ENCODE data around the gene SPATA2.
"Not testable (repeated sequence)": the region's sequence is repeated elsewhere in the genome, so short reads cannot be mapped to it uniquely, and the experiment has no call there.

Gene SPATA2

GRCh38 chr20:49883246-49883802 lies 32.0 kb downstream of the SPATA2 start:
- no peak for DNase-seq (ENCODE audit: low read depth in 2 of 2)

DNA sequence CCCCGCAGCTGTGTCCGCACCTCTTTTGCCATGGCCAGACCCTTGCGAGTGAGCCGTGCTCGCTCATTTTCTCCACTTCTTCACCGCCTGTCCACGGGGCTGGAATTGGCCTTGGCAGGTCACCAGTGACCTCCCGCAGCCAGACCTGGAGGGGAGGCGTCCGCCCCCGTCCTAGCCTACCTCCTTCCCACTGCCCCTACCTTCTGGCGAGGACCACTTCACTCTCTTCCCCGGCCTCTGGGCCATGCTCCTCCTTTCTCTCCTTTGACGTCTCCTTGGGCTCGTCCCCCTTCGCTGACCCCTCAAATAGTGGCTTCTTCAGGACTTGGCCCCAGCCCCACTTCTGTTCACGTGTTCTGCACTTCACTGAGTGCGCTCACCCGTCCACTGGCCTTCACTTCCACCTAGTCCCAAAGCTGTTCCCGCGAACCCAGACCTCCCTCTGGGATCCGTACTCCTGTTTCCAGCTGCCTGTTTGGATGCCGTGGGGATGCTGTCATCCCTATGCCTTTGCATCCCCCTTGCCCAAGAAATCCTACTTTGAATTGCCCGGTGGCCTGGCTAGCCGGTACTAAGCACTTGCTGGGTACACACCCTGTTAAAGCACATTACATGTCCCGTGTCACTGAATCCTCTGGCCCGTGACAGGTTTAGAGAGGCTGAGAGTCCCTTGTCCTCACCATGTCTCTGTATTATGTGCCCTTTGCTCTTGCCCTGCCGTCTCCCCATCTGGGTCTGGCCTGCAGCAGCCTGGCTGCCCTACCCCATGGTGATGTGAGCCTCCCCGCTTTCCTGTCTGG lies 33.0 kb downstream of the SPATA2 start:
- DNase-seq (ENCODE audit: low read depth in 2 of 2): no peak

- DNase-seq (ENCODE audit: low read depth in 2 of 2): no peak
Observed at GRCh38 chr20:49880724-49881445, 34.4 kb downstream of the SPATA2 start.

DNA sequence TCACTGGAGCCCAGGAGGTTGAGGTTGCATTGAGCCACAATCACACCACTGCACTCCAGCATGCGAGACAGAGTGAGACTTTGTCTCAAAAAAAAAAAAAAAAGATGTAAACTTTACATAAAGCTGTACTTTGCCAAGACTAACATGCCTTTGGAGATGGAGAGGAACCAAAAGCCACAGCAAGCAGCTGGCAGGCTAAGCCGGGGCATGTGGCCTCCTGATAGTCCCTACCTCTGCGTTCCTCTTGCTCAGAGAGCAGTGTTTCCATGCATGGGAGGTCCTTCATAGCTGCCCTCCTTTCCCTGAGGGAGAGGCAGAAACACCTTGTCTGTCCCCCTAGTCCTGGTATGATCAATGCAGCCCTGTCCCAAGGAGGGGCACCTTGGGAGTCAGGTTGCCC lies 35.2 kb downstream of the SPATA2 start:
- no peak for DNase-seq (ENCODE audit: low read depth in 2 of 2)

DNA sequence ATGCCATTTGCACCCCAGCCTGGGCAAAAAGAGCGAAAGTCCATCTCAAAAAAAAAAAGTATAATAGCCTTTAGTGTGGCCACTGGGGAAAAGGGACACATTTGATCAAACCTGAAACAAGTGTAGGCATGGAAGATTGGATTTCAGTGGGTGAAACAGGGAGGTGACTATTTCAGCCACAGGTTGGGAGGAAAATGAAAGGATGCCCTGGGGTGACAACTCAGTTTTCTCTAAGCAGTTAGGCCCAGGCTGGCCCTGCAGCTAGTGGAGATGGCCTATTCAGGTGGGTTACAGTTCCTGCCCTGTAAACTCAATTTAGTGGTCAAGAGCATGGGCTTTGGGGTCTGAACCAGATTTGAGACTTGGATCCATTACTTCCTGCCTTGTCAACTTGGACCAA lies 36.4 kb downstream of the SPATA2 start:
- no peak for DNase-seq (ENCODE audit: low read depth in 2 of 2)

DNA sequence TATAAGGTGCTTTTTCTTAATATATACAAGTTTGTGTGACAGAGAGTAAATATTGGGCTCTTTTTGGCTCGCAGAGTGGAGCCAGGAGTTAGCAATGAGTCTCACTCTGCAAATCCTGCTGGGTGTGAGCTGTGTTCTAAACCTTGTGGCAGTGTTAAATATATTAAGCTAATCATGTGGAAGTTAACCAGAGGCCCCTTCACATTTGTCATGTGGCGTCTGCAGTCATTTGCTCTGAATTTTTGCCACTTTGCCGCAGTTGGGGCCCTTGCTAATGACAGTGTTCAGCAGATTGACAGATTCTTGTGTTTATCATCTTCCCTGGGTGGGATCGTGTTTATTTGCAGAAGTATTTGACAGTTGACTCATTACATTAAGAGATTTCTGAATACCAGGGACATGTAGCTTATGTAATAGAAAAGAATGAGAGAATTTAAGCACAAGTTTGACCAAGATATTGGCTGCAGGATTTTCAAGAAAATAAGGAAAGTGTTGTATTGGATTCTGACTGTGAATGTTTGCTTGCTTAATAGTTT lies 37.9 kb downstream of the SPATA2 start:
- no peak for DNase-seq (ENCODE audit: low read depth in 2 of 2)

DNA sequence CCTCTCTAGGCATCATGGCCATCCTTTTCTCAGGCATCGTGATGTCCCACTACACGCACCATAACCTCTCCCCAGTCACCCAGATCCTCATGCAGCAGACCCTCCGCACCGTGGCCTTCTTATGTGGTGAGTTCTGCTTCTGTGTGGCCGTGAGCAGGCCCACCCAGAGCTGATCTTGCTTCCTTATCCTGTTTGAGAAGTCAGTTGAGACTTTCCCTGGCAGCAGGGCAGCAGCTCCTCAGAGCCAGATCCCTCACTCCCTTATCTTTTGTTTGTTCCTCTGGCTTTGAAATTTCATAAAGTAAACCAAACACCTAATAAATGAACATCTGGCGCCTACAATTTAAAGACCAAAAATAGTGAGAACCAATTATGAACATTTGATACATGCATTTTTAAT lies 40.6 kb downstream of the SPATA2 start:
- DNase-seq (ENCODE audit: low read depth in 2 of 2): no peak

DNA sequence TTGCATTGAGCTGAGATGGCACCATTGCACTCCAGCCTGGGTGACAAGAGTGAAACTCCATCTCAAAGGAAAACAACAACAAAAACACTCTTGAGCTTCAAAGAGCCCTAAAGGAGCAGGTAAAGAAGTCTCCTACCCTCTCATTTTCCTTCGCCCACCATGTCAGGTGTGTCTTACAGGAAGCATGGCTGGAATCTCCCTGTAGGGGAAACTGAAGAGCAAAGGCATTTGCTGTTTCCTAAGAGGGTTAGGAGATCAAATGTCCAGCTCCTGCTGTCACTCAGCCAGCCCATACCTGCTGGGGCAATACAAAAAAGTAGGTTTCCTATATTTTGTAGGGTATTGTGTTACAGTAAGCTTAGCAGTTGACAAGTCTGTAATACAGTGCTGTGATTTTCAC lies 43.3 kb downstream of the SPATA2 start:
- no peak for DNase-seq (ENCODE audit: low read depth in 2 of 2)

DNA sequence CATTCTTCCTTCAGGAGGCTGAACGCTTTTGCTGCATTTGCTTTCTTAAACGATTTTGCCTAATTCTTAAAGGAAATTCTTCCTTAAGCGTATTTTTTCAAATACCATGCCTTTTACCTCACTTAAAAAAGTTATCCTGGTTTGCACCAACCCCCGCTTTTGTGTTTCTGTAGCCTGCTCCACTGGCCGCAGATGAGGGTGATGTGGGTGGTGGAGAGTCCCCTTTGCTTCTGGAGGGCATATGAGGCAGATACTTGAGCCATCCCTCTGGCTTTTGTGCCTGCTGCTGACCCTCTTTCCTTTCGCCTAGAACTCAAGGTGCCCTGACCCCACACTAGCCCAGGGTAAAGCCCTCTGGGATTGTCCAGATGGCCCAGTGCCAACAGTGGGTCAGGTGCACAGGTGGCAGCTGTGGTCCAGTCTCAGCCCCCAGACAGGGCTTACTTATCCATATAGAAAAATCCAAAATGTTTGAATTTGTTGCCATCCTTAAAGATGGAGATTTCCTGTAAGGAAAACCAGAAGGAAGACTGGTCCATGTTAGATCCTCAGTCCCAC lies 43.9 kb downstream of the SPATA2 start:
- no peak for DNase-seq (ENCODE audit: low read depth in 2 of 2)

GRCh38 chr20:49870261-49870660 lies 45.1 kb downstream of the SPATA2 start:
- no peak for DNase-seq (ENCODE audit: low read depth in 2 of 2)

DNA sequence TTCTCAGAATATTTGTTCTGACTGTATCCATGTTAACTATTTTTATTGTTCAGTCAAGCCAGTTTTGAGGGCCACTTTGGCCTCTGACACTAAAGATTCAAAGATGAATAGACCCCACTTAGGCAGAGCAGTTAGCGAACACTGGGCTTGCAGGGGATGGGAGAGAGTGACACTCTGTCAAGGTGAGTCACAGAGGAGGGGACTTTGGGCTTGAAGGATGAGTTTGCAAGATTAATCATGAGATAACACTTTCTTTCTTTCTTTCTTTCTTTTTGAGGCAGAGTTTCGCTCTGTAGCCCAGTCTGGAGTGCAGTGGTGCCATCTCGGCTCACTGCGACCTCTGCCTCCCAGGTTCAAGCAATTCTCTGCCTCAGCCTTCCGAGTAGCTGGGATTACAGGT lies 46.4 kb downstream of the SPATA2 start:
- no peak for DNase-seq (ENCODE audit: low read depth in 2 of 2)

GRCh38 chr20:49868538-49868937 lies 46.8 kb downstream of the SPATA2 start:
- DNase-seq (ENCODE audit: low read depth in 2 of 2): no peak

GRCh38 chr20:49867453-49868215 lies 47.7 kb downstream of the SPATA2 start:
- DNase-seq (ENCODE audit: low read depth in 2 of 2): no peak

- DNase-seq (ENCODE audit: low read depth in 2 of 2): no peak
Observed at GRCh38 chr20:49866051-49866450, 49.3 kb downstream of the SPATA2 start.

DNA sequence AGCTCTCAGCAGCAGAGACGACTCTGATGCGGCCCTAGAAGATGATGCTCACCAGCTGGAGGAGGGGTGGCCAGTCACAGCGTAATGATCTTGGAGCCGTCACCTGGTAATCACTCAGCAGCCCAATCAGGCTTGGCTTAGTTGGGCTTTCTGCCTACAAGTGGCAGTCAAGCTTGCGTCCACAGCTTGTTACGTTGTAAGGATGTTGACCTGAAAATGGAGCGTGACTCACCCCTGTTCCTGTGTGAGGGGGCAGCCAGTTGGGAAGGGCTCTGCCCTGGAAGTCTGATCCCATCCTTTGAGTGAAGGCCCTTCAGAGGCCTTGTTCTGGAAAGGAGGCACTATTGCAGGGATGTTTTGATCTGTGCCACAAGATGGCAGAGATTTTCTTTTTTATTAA lies 49.8 kb downstream of the SPATA2 start:
- no peak for DNase-seq (ENCODE audit: low read depth in 2 of 2)

DNA sequence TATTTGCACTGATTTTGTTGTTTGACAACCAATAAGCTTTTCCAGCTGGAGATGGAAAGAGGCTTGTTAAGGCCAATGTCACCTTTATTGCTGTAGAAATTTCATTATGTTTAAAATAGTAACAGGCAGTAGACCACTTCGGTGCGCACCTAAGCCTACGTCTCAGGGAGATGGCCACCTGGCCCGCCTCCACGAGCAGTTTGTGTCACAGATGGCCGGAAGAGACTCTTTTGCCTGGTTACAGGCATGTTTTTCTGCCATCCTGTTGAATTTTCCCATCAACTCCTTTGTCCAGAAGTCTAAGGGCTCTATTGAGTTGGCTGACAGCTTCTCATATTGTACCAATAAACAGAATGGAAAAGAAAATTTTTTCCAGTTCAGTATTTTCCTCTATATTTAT lies 51.7 kb downstream of the SPATA2 start:
- DNase-seq (ENCODE audit: low read depth in 2 of 2): no peak

- no peak for DNase-seq (ENCODE audit: low read depth in 2 of 2)
Observed at GRCh38 chr20:49862607-49863200, 52.6 kb downstream of the SPATA2 start.

- DNase-seq (ENCODE audit: low read depth in 2 of 2): not testable (repeated sequence)
Observed at GRCh38 chr20:49861232-49861631, 54.1 kb downstream of the SPATA2 start.

DNA sequence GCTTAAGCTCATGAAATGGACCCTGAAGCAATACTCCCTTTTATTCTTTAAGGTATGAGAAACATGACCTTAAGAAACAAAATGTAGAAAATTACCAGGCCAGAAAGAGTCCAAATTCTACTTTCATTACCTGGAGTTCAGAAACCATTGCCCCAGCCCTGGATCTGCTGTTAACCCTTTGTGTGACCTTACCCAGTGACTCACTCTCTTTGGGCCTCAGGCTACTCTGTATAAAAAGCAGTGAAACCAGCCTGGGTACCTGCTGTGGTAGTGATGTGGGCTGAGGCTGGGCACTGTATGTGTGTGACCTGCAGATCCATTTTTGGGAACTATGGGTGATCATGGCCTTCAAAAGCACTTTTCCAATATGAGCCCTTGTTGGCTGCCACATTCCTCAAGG lies 55.5 kb downstream of the SPATA2 start:
- no peak for DNase-seq (ENCODE audit: low read depth in 2 of 2)

- no peak for DNase-seq (ENCODE audit: low read depth in 2 of 2)
Observed at GRCh38 chr20:49859011-49859410, 56.3 kb downstream of the SPATA2 start.

- no peak for DNase-seq (ENCODE audit: low read depth in 2 of 2)
Observed at GRCh38 chr20:49858076-49858585, 57.2 kb downstream of the SPATA2 start.

Measured in stimulated activated CD8-positive, alpha-beta memory T cell treated with anti-CD3 and anti-CD28 coated beads, Interleukin-2, amount 100 ng/mL, for 48 hours (primary cell).